ENCODE data around the gene PAFAH2.

PAFAH2 gene

DNA sequence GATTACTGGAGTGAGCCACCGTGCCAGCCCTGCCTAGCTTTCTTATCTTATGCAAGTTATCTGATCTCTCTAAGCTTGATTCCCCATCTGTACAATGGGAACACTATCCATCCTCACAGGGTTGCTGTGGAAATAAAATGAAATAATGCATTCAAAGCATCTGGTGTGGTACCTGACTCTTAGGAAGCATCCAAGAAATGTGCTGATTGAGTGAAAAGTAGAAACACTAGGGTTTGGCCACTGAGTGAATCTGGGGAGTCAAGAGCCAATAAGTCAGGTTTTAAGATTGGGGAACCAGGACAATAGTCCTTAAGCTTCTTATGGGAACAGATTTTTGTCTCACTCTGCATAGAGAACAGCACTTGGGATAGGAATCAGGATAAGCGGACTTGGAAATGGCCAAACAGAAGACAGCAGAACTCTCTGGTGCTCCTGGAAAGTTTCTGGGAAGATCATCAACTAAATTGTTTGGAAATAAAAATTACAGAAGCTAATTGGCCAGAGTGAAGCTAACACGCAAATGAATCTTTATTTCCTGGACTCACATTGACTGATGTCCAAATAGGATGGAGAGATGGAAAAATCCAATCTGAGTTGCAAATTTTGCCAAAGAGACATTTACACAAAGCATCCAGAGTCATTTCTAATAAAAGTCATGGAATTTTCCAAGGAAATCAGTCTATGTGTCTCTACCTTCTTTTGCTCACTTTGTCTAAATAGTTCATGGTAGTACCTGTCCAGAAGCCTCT is 3.3 kb downstream of the PAFAH2 start:
- no peaks in the 10 kb centered on the region for H3K27me3 ChIP-seq (ENCODE audit: low read length)
- no peaks in the 10 kb centered on the region for H3K9me2 ChIP-seq (replicated peaks; ENCODE audit: insufficient read depth, low read length)
- H3K4me3 ChIP-seq (ENCODE audit: insufficient read depth, low read length, poor library complexity, severe bottlenecking) = no peak overlapping the region
- H3F3A ChIP-seq (ENCODE audit: insufficient read depth) = no peaks in the 10 kb centered on the region
- no peak overlapping the region for H3K27ac ChIP-seq (ENCODE audit: low read depth, low read length)
- no peaks in the 10 kb centered on the region for H3K9me3 ChIP-seq (ENCODE audit: insufficient read depth, low read length)
- H3K36me3 ChIP-seq (ENCODE audit: low read length) = no peaks in the 10 kb centered on the region
- H3K9ac ChIP-seq (ENCODE audit: low read length) = no peak overlapping the region
- H3K79me2 ChIP-seq (ENCODE audit: insufficient read depth, low read length) = no peaks in the 10 kb centered on the region
- H4K20me1 ChIP-seq (ENCODE audit: low read depth, low read length) = no peaks in the 10 kb centered on the region
- H2AFZ ChIP-seq (ENCODE audit: low read depth, low read length, severe bottlenecking) = no peak overlapping the region
- TF ChIP-seq, protein P1, sequence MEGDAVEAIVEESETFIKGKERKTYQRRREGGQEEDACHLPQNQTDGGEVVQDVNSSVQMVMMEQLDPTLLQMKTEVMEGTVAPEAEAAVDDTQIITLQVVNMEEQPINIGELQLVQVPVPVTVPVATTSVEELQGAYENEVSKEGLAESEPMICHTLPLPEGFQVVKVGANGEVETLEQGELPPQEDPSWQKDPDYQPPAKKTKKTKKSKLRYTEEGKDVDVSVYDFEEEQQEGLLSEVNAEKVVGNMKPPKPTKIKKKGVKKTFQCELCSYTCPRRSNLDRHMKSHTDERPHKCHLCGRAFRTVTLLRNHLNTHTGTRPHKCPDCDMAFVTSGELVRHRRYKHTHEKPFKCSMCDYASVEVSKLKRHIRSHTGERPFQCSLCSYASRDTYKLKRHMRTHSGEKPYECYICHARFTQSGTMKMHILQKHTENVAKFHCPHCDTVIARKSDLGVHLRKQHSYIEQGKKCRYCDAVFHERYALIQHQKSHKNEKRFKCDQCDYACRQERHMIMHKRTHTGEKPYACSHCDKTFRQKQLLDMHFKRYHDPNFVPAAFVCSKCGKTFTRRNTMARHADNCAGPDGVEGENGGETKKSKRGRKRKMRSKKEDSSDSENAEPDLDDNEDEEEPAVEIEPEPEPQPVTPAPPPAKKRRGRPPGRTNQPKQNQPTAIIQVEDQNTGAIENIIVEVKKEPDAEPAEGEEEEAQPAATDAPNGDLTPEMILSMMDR (IDR thresholded peaks at IDR 0.05; ENCODE audit: insufficient read depth, low read length, poor library complexity, severe bottlenecking) = no peak
- no peak for TF ChIP-seq EZH2phosphoT487 (conservative IDR thresholded peaks at IDR 0.05; ENCODE audit: low read length)
- no peak overlapping the region for H3K4me2 ChIP-seq (ENCODE audit: low read depth, low read length, poor library complexity, severe bottlenecking)

DNA sequence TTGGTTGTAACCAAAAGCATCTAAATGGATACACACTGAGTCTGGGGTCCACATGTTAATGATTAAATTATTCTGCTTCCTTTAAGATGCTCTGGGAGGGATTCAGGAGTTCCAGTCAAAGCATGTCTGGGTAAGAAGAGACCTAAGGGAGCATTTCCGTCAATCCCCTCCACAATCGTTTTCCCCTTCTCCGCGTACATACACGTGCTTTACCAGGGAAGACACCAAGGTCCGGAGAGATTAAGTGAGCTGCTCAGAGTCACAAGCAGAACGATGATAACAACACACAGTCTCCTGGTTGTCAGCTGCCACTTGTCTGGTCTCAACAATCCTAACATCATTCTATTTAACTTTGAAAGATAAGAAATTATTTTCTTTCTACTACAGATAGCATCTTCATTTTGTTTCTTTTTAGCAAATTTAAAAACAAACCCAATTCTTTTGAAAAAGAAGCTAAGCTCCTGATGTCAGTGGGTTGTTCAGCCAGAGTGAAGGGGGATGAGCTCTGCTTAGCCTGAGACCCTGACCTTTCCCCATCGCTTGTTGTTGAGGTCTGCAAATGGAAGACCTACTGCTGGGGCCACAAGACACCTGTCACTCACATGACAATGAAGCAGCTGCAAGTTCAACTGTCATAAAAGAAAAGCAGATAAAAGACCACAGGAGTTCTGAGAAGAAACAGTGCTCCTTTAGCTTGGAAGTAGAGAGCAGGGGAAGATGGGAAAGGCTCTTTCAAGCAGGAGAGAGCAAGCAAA is 4.5 kb downstream of the PAFAH2 start:
- H2AFZ ChIP-seq (ENCODE audit: low read depth, low read length, severe bottlenecking) = no peak overlapping the region
- H3K79me2 ChIP-seq (ENCODE audit: insufficient read depth, low read length) = no peaks in the 10 kb centered on the region
- H3K9me2 ChIP-seq (replicated peaks; ENCODE audit: insufficient read depth, low read length) = no peaks in the 10 kb centered on the region
- no peak overlapping the region for H3K4me3 ChIP-seq (ENCODE audit: insufficient read depth, low read length, poor library complexity, severe bottlenecking)
- H3K36me3 ChIP-seq (ENCODE audit: low read length) = no peaks in the 10 kb centered on the region
- no peak overlapping the region for H3K4me2 ChIP-seq (ENCODE audit: low read depth, low read length, poor library complexity, severe bottlenecking)
- no peaks in the 10 kb centered on the region for H4K20me1 ChIP-seq (ENCODE audit: low read depth, low read length)
- H3K27me3 ChIP-seq (ENCODE audit: low read length) = no peaks in the 10 kb centered on the region
- TF ChIP-seq, protein P1 (IDR thresholded peaks at IDR 0.05; ENCODE audit: insufficient read depth, low read length, poor library complexity, severe bottlenecking) = no peak
- TF ChIP-seq EZH2phosphoT487 (conservative IDR thresholded peaks at IDR 0.05; ENCODE audit: low read length) = no peak
- no peaks in the 10 kb centered on the region for H3K9me3 ChIP-seq (ENCODE audit: insufficient read depth, low read length)
- no peaks in the 10 kb centered on the region for H3F3A ChIP-seq (ENCODE audit: insufficient read depth)
- no peak overlapping the region for H3K9ac ChIP-seq (ENCODE audit: low read length)
- H3K27ac ChIP-seq (ENCODE audit: low read depth, low read length) = no peak overlapping the region

DNA sequence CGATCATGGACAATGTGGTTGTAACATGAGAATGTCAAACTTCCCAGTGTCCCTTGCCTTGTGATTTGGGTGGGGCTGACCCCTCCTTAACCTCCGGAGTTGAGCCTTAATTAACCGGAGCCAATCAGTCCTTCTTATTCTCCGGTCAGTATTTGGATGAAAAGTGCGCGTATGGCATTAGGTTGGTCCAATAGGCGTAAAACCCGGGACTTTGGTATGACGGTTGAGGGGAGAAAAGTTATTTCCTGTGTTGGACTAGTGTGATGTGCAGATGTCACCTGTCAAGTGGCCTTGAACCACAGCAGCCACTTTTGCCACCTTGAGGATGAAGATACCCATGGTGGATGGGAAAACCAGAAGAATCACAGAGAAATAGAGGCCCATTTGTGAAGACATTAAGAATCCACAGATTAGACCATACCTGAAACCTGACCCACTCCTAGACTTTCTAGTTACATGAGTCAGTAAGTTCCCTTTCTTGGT is 5.1 kb downstream of the PAFAH2 start:
- Histone ChIP-seq H3F3A (ENCODE audit: insufficient read depth) (no peaks in the 10 kb centered on the region), H3K9me2 (replicated peaks; ENCODE audit: insufficient read depth, low read length) (no peaks in the 10 kb centered on the region), H3K36me3 (ENCODE audit: low read length) (no peaks in the 10 kb centered on the region), H3K4me2 (ENCODE audit: low read depth, low read length, poor library complexity, severe bottlenecking) (no peak overlapping the region), H3K79me2 (ENCODE audit: insufficient read depth, low read length) (no peaks in the 10 kb centered on the region), H3K27me3 (ENCODE audit: low read length) (no peaks in the 10 kb centered on the region), H3K9ac (ENCODE audit: low read length) (no peak overlapping the region), H4K20me1 (ENCODE audit: low read depth, low read length) (no peaks in the 10 kb centered on the region), H3K27ac (ENCODE audit: low read depth, low read length) (no peak overlapping the region), H3K9me3 (ENCODE audit: insufficient read depth, low read length) (no peaks in the 10 kb centered on the region), H2AFZ (ENCODE audit: low read depth, low read length, severe bottlenecking) (no peak overlapping the region), H3K4me3 (ENCODE audit: insufficient read depth, low read length, poor library complexity, severe bottlenecking) (no peak overlapping the region)
- no peak for TF ChIP-seq EZH2phosphoT487 (conservative IDR thresholded peaks at IDR 0.05; ENCODE audit: low read length)
- TF ChIP-seq, protein P1 (IDR thresholded peaks at IDR 0.05; ENCODE audit: insufficient read depth, low read length, poor library complexity, severe bottlenecking) = no peak
